GM12891 (cell line): ENCODE data around the gene SLC22A2.

Experiments
- POLR2A ChIP-seq: IDR thresholded peaks from 2 replicates; pipeline ENCODE4 v1.6.1; 2011; ENCODE audit warnings: low read depth, low read length, control low read depth
- POLR2AphosphoS5 ChIP-seq: IDR thresholded peaks from 2 replicates; pipeline ENCODE4 v1.6.1; 2011; ENCODE audit warnings: low read depth, low read length, control low read depth

GRCh38 chr6:160252073-160252813 lies 6.4 kb downstream of the SLC22A2 start:
- TF ChIP-seq POLR2A: no peak
- TF ChIP-seq POLR2AphosphoS5: no peak
